CMK (cell line): Measurements from ENCODE around the gene JAKMIP1.

ENCODE experiments used
- DNase-seq: peaks from one replicate; pipeline ENCODE4 v3.0.0-alpha.2; 2010; ENCODE audit warnings: low read depth

JAKMIP1 gene

GRCh38 chr4:6200011-6200921 is at the start of gene JAKMIP1:
JAKMIP1 (minus strand) TSS chr4:6200549; CDS start chr4:6112850, 87,699 bp downstream.
- DNase-seq = no peak

DNA sequence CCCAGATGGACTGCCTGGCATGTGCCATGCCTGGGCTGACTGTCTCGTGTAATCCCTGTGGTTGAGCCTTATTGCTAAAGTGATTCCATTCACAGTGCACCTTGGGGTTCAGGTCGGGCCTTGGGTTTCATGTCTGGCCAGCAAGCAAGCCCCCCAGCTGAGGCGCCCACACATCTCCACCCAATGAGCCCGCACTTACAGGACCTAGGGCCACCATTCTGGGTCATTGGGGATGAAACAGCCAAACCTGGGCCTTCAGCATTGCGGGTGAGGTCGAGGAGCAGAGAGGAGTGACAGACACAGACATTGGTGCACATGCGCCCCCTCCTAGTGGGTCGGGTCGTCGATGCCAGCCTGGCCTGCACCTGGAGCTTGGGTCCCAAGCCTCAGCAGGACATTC is 48.0 kb upstream of the JAKMIP1 start:
- DNase-seq = no peak

- no peak for DNase-seq
Observed at GRCh38 chr4:6246170-6246634, 45.9 kb upstream of the JAKMIP1 start.

DNA sequence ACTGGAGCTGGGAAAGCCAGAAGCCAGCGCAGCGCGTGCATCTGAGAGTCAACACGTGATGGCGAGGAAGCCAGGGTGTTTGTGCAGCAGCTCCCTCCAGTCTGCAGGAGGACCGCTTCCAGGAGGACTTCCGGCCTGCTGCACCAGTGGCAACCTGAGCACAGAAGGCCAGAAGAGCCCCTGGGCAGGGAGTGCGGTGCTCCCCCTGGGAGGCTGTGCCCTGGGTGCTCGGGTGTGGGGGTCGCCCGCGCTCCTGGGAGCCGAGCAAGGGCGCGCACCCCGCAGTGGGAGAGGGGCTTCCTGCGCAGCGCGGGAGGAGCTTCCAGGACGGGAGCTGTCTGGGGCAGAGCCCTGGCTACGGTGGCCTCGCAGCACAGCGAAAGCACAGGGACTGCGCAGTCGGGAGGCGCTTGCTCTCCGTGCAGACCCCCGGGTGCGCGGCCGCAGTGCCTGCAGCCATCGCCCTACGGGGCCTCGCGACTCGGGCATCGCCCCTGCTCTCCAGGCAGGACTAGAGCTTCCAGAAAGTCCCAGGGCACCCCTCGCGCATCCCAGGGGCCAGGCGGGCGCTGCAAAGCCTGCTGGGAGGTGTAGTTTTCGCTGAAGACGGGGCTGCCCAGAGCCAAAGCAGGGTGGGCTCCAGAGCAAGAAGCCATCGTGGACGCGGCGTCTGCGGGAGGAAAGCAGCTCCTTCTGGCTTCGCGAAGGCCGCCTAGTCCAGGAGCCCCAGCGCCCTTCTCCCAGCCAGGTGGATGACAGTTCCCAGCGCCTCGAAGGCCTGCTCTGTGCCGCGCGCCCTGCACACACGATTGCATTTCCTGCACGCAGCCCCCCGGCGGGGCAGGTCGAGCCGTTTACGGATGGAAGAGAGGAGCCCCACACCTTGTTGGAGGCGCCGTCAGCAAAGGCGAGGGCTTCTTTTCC is 45.2 kb upstream of the JAKMIP1 start:
- no peak for DNase-seq

DNA sequence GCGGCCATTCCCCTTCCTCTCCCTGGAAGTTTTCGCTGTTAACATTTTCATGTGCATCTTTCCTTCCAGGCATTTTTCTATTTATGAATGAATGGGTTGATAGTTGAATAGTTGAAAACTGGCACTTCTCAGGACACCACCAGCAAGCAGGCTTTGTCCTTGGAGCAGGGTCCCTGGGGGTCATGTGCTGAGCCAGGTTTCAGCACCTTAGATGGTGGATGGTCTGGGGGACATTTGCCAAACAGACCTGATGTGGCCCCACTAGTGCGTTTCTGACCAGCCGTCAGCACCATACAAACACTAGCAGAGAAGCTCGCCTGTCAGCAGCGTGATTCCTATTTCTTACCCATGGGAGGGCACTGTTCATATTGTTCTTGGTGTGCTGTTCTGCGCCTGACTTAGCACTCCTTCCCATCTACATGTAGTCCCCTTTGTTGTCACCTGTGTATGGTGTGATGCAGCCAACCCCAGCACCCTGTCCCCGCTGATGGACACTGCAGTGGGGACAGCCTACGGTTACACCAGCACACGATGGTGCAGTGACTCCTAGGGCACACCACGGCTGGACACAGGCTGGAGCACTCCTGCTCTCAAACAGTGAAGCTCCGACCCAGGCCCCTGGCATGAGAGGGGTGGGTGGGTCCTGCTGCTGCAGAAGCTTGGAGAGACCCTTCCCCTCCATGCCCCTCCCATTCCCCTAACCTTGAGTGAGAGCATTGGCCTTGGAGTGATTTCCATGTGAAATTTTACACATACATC is 42.1 kb upstream of the JAKMIP1 start:
- DNase-seq = no peak

DNA sequence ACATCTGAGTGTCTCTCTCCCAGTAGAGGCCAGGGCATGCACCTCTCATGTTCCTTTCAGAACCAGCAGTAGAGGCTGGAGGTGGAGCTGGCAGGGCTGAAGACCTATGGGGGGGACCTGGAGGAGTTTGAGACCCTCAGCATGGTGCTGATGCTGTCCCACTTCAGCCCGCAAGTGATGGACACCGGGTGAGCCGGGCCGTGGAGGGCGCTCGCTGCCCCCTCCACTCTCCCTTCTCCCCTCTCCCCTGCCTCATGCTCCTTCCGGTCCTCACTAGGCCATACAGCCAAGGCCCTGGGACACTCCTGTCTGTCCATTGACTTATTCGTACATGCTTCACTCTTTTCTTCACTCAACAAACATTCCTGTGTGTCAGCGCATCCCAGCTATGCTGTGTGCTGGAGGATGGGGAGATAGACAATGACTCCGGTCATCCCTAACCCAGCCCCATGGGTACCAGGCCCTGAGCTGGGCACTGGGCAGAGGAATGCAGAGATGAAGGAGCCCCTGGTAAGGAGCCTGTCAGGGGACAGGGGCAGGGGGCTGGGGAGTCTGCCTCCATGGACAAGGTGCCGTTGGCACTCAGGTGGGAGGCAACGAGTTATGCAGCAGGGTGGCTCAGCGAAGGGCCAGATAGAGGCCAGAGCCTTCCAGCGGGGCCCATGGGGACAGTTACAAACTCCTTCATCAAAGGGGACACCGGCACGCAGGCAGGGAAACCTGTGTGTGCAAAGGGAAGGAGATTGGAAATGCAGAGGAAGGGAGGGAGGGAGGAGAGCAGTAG is 40.9 kb upstream of the JAKMIP1 start:
- no peak for DNase-seq

- DNase-seq = no peak
Observed at GRCh38 chr4:6239968-6240367, 39.6 kb upstream of the JAKMIP1 start.

- DNase-seq = no peak
Observed at GRCh38 chr4:6239486-6239885, 39.1 kb upstream of the JAKMIP1 start.

- DNase-seq = no peak
Observed at GRCh38 chr4:6236816-6237390, 36.6 kb upstream of the JAKMIP1 start.

DNA sequence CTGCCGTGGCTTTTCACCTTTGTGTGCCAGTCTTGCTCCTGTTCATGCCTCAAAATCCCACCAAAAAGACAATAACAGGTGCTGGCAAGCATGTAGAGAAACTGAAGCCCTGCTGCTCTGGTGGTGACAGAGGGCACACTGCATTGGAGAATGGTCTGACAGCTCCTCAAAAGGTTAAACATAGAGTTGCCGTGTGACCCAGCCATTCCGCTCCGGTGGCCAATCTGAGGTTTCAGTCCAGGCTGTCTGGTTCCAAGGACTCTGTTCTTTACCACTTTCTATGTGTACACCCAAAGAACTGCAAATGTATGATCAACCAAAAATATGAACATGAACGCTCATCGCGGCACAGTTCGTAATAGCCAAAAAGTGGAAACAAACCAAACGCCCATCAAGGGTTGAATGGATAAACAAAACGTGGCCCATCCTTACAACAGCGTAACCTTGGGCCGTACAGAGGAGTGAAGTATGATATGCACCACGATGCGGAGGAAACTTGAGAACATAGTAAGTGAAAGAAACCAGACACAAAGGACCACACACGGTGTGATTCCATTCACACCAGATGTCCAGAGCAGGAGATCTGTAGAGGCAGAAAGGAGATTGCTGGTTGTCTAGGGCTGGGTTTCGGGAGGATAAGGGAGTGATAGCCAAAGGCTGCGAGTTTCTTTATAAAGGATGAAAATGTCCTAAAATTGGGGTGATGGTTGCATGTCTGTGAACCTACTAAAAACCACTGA is 35.7 kb upstream of the JAKMIP1 start:
- no peak for DNase-seq

GRCh38 chr4:6235012-6235411 is 34.7 kb upstream of the JAKMIP1 start:
- DNase-seq = no peak

GRCh38 chr4:6233929-6234328 is 33.6 kb upstream of the JAKMIP1 start:
- no peak for DNase-seq

- no peak for DNase-seq
Observed at GRCh38 chr4:6232836-6233785, 32.8 kb upstream of the JAKMIP1 start.

DNA sequence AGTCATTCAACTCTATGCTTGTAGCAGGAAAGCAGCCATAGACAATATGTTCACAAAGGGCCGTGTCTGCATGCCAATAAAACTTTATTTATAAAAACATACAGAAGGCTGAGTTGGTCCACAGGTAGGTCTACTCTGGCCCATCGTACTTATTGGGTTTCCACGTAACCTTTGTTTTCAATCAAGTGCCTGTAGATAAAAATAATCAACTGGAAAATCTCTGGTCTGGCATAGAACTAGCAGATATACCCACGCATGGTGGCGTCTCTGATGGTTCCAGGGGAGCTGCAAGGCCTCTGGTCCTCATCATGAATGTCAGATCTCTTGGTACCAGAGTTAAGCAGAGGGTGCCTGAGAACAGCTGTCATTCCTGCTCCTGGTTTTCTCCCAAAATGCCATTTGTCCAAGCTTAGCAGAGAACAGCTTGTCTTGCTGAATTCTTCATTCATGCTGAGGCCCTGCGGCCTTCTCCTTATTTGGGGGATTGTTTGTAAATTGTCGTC is 31.4 kb upstream of the JAKMIP1 start:
- no peak for DNase-seq

DNA sequence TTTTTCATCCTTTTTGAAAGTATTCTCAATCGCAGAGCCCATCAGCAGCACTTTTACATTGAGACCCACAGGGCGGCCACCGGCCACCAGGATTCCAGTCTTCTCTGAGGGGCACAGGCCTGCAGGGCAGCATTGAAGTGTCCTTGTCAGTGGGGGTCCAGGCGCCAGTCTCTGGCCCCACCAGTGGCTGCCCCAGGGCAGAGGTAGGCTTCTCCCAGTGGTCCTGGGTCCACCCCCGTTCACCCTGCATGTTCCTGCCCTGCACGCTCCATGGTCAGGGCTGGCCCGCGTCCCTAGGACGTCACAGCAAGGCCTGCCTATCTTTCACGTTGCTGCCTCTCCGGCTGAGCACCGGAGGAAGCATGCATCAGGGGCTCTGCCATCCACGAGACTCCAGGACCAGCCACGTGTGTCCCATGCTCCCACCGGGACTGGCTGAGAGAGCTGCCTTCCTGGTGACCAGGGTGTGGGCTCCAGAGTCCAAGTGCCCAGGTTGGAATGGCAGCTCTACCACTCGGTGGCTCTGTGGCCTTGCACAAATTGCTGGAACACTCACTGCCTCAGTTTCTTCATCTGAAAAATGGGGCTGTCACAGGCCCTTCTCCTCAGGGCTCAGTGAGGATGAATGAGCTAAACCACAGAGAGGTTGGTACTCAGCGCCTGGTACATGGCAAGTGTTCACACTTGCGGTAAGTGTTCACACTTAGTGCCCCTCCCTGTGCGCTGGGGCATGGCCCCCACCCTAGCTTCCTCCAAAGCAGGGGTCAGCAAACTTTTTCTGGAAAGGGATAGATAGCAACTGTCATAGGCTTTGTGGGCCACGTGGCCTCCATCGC is 30.7 kb upstream of the JAKMIP1 start:
- no peak for DNase-seq

- DNase-seq = no peak
Observed at GRCh38 chr4:6230502-6230785, 30.1 kb upstream of the JAKMIP1 start.

DNA sequence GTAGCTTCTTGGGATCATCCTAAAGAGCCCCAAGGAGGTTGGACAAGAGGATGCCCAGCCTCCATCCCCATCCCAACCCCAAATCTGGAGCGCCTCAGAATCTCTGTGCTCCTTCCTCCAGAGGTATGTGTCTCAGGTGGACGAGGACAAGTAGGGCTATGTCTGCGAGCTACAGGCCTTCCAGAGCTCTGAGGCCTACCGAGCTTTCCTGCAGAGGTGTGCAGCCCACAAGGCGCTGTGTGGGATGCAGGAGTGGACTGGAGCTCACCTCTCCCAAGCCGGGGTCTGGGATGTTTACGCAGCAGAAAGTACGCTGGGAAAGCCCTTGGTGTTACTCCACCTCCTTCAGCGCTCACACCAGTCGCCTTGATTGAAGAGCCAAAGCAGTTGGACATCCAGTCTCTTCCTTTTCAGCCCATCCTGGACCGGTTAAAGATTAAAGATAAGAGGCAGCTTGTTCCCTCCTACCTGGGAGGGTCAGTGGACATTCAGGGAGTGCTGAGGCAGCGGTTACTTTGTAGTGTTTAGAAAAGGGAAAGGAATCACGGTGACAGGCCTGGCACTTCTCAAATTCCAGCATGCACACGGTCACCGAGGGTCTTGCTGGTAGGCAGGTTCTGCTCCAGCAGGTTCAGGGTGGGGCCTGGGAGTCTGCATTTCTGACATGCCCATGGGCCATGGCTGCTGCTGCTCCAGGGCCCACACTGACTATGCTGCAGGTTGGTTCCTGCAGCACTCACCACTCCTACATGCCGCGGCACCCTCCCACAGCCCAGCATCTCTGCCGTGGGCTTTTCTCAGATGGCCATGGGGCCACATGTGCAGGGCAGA is 29.5 kb upstream of the JAKMIP1 start:
- DNase-seq = no peak
